ENCODE measurements around the gene NAV2.
A peak's percentile ranks its signal among the peaks of the same experiment; 100 is the strongest.
"Not testable (repeated sequence)": the region's sequence is repeated elsewhere in the genome, so short reads cannot be mapped to it uniquely, and the experiment has no call there.

NAV2 gene

DNA sequence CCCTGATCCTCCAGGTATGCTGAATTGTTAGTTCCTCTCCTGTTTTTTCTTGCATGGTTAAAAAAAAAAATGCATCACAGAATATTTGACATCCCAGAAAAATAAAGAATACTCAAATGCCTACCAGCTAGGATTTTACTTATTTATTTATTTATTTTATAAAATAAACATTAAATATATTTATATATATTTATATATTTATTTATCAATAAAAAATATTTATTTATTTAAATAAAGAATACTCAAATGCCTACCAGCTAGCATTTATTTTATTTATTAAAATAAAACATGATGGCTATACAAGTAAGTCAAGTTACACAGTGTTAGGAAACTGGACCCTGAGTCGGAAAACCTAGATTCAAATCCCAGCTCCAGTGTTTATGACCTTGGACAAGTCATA, 164.1 kb downstream of the NAV2 start:
- DNase-seq (ENCODE audit: insufficient read length, low spot score), result no peak
- no peak for FAIRE-seq

DNA sequence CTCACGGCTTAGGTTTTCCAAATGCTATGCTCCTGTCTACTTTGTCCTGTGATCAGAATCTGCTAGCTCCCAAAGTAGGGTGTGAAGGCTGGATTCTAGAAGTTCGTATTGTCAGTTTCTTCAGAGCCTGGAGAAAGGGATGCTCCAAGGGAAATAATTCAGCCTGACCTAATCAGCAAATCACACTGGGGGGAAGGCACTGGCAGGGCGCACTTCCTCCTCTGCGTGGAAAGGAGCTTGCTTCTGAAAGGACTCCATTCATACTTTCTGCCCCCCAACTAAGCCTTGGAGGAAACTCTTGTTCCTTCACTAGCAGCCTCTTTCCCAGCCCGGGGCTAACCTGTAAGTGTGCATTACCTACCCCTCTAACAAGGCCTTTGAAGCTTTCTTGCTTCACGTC, 165.9 kb downstream of the NAV2 start:
- no peak for FAIRE-seq
- no peak for DNase-seq (ENCODE audit: insufficient read length, low spot score)

DNA sequence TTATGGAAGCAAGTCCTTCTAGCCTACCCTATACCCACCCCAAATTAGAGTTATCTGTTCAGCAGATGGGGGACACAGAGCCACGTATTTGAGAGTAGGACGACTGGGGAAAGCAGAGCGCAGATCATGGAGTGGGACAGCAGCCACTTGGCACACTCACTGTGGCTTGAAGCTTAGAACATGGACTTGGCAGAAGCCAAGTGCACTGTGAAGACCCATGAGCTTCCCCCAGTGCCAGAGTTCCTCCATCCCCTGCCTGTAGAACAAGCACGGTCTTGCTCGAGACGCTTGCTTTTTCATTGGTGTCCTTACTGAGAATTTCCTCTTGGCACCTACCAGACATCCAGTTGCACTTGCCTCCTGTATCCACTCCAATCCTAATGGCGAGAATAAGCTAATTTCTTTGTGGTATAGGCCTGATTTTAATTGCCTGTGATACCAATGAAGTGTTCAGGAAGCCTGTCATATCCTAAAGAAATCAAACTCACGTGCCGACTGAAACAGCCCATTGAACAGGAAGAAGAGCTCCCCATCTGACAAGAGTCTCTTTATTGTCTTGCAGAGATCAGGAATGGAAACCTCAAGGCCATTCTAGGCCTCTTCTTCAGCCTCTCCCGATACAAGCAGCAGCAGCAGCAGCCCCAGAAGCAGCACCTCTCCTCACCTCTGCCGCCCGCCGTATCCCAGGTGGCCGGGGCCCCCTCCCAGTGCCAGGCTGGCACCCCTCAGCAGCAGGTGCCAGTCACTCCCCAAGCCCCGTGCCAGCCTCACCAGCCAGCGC, 166.9 kb downstream of the NAV2 start:
- no peak for FAIRE-seq

DNA sequence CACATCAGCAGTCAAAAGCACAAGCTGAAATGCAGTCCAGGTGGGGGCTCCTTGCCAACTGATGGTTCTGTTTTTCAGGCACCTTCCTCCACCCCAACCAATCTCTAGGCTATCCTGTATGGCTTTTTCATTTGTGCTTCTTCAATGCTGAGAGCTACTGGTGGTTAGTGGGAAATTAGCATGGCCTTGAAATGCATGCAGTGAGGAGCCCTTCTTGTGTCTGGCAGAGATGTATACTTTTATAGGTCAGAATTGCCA, 167.4 kb downstream of the NAV2 start:
- no peak for DNase-seq (ENCODE audit: insufficient read length, low spot score)

More for the DNA sequence above, 166.9 kb downstream of the NAV2 start:
- DNase-seq (ENCODE audit: insufficient read length, low spot score), result no peak

DNA sequence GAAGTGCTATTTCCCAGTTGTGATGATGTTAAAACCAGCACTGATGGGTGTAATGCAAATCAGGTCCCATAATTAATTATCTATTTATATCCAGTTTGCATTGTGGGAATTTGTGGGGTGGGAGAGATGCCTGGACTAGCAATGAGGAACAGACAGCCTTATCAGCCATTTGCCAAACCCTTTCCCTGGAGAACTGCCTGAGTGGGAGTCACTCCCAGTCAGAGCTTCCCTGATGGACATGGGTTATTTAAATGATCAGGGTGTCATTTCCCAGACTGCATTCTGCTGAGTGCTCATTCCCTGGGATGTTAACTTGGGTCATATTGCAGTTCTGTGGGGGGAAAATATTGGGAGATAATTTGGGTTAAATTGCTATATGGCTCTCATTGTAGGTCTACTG, 168.5 kb downstream of the NAV2 start:
- FAIRE-seq (no peak), DNase-seq (ENCODE audit: insufficient read length, low spot score) (no peak)

More for the DNA sequence above, 167.4 kb downstream of the NAV2 start:
- FAIRE-seq, result no peak

DNA sequence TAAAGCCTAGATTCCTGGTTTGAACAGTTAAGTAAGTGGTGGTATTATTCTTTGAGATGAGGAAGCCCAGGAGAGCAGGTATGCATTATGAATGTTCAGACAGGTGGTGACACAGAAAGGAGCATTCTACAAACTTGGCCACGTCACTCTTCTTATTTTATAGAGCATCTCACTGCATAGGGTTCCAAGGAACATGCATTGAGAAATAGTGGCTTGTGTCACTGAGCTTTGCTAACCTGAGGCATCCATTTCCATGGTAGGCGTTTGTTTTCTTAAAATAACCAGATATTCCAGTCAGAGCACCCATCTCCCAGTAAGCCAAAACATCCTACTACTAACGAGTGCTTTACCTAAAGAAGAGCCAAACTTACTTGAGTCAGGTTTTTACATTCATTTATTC, 169.7 kb downstream of the NAV2 start:
- DNase-seq (ENCODE audit: insufficient read length, low spot score) (no peak), FAIRE-seq (no peak)

DNA sequence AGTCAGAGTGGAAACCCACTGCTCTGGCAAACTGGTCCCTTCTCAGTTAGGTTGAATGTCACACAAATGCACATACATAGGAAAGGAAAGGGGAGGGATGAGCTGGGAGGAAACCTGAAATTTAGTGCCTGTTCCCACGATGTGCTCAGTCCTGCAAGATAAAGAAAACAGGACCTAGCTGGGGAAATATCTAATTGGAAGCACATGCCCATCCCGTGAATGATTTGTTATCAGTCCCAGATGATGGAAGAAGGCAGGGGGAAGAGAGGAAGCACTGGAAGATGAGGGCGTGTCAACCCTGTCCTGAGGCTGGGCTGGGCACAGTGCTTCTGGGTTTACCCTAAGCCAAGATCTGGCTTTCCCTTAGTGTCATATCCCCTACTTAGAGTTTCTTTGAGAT, 173.9 kb downstream of the NAV2 start:
- DNase-seq (ENCODE audit: insufficient read length, low spot score) (no peak), FAIRE-seq (no peak)

DNA sequence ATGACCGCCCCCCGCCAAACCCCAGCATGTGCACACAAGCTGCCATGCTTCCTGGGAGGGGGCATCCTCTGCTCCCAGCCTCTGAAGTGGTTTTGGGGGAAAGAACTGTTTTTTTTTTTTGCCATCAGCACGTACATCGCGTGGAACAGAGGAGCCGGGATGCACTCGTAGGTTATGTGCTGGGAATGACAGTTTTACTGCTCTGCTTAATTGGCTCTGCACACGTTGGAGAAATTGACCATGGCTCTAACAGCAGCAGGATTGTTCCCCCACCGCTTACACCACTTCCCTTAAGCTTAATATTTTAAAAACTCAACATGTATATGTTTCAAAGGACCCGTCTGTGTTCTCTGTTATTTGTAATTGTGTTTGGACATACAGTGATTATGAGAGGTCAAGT, 175.2 kb downstream of the NAV2 start:
- DNase-seq (ENCODE audit: insufficient read length, low spot score), result no peak
- no peak for FAIRE-seq

DNA sequence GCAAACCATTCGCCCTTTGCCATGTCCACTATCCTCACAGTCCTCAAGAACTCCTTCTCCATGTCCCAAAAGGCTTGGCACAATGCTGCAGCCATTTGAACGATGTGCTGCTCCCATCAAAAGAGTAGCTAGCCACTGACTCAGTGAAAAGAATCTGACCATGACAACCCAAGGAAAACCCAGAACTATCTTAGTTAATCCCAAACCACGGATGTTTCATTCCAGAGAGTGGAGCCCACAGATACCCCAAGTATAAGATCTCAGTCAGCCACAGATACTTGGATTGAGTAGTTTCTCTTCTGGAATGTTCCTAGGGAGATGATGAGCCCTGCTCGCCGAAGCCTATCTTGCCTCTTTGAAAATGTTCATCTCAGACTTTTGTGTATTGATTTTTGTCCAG, 176.9 kb downstream of the NAV2 start:
- no peak for DNase-seq (ENCODE audit: insufficient read length, low spot score)
- no peak for FAIRE-seq

DNA sequence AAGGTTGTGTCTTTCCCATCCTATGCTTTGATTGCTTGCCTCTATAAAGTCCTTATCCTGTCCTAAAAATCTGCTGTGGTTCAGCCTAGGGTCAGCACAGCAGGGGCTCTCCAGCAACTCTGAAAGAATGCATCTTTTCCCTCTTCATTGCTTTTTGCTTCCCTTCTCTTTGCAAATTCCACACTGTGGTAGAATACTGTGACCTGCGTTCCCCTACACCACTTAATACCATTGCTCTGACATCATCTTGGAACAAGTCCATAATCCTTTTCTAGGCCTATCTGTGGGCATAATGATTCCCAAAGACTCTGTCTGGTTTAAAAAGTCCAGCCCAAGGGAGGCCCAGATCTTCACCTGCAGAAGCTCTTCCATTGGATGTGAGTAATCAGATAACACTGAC, 177.7 kb downstream of the NAV2 start:
- FAIRE-seq, result no peak
- no peak for DNase-seq (ENCODE audit: insufficient read length, low spot score)

DNA sequence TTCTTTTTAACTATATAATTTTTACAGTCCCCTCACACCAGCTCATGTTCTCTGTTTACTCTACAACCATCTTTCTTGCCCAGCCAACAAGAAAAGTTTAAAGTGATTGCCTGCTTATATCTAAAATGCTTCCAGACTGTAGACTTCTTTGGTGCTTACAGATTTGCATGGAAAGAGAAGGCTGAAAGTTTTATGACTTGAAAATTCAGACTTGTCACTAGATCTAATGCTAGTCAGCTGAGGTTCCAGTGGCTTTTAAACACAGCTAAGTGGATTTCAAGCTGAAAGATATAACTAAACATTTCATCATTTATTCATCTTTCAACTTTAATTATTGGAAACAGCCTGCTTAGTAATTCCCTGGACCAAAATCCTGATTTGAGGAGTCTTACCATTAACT, 178.4 kb downstream of the NAV2 start:
- no peak for DNase-seq (ENCODE audit: insufficient read length, low spot score)
- FAIRE-seq, result no peak

DNA sequence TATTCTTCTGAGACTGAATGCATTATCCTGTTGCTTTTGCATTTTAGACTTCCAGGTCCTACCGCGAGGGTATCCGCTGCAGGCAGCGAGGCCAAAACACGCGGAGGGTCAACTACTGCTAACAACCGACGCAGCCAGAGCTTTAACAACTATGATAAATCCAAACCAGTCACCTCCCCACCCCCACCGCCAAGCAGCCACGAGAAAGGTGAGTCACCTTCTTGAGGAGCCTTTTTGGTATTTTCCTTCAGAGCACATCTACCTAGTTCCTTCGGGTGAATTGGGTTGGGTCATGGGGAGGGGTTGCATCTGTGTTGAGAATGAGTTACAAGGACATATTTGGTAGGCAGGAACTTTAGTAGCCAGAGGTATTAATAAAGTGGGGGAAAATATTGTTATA, 179.8 kb downstream of the NAV2 start:
- FAIRE-seq, result no peak
- no peak for DNase-seq (ENCODE audit: insufficient read length, low spot score)

DNA sequence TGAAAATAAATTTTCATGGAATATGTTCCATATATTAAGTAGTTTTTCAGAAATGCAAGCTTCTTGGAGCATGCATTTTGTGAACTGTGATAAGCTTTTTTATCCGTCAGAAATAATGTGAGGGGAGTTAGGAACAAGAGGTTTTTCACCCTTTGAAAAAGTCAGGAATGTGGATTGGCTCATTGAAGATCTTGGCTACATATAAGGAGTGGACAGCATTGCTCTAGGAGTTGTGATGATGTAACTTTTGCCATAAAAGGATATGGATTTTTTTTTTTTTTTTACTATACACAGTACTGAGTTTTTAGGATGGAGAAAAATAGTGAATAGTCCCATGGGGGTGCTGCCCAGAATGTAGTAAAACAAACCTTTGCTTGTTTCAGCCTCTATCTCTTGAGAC, 180.2 kb downstream of the NAV2 start:
- DNase-seq (ENCODE audit: insufficient read length, low spot score) (no peak), FAIRE-seq (no peak)

DNA sequence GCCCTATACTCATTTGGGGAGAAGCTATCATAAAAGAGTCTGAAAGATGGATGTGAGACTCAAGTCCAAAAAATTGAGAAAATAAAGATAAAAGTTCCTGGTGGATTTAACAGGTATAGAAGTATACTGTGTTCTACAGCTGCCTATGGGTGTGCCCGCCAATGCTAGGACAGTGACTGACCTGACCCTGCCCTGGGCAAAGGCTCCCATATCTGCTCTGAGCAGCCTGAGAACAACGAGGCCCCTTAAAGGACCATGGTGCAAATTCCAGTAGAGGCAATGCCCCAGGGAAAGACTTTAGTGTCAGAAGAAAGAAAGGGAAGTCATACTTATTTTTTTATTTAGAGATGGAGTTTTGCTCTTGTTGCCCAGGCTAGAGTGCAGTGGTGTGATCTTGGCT, 181.8 kb downstream of the NAV2 start:
- FAIRE-seq (no peak), DNase-seq (ENCODE audit: insufficient read length, low spot score) (no peak)

DNA sequence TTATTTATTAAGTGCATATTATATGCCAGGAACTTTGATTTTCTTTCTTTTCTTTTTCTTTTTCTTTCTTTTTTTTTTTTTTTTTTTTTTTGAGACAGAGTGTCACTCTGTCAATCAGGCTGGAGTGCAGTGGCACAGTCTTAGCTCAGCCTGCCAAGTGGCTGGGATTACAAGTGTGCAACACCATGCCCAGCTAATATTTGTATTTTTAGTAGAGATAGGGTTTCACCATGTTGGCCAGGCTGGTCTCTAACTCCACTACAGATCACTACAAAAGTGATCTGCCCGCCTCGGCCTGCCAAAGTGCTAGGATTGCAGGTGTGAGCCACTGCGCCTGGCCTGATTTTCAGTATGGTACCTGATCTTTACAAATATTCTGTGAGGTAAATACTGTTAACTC, 182.4 kb downstream of the NAV2 start:
- not testable (repeated sequence) for DNase-seq (ENCODE audit: insufficient read length, low spot score); FAIRE-seq

DNA sequence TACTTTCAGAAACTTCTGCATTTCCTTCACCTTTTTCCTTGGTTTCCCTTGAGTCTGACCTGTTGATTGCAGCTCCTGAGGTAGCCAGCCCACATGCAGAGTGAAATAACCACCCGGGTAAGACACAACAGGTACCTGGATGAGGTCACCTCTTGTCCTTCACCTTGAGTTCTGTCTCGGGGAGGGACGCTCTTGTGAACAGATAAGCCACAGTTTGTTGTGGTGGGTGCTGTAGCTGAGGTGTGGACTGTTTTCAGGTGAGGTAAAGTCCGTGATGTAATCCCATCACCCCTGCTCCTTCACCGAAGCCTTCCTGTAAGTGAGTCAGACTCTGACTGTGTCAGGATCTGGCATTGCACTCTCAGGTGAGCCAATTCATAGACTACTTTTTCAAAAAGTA, 183.1 kb downstream of the NAV2 start:
- FAIRE-seq, result no peak
- no peak for DNase-seq (ENCODE audit: insufficient read length, low spot score)

DNA sequence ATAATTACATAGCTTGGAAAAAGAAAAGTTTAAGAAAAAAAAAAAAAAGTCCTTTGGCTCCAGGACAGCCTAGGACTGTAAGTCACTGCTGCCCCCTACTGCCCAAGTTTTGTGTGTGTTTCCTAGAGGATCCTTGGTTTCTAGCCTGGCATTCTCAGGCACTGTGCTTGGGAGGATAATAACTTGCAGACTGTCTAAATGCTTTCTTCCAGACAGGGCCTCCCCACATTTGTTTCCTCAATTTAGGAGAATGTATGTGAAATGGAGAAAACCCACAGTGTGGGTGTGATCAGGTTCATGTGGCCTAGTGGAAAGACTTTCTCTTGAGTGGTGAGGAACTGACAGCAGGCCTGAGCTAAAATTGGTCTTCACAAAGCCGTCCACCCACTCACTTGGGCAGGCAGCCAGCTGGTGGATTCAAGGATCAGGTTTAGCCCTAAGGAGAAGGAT, 191.0 kb downstream of the NAV2 start:
- DNase-seq (ENCODE audit: insufficient read length, low spot score), result peak; percentile 13
- peak; percentile 45 for FAIRE-seq

DNA sequence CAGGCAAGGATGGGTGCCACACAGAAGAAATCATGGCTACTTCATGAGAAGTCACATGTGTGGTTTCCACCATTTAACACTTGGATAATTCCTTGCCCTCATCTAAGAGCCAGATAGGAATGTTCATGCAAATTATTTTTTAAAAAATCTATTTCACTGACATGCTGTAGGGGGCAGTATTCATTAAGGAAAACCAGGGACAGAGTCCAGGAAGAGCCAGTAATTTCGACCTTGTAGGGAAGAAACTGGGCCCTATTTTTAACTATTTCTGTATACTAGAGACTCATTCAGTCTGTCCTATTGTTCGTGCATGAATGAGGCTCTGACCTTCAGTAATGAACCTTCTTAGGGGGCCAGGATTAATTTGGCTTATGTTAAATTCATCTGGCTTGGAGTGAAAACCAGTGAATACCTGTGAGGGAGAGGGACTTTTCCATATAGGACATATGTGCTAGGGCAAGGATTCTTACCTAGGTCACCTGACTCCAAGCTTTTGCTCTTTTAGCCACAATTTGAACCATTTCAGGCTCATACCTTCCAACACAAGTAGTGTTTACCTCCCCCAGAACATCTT, 192.7 kb downstream of the NAV2 start:
- DNase-seq (ENCODE audit: insufficient read length, low spot score), result no peak
- no peak for FAIRE-seq

DNA sequence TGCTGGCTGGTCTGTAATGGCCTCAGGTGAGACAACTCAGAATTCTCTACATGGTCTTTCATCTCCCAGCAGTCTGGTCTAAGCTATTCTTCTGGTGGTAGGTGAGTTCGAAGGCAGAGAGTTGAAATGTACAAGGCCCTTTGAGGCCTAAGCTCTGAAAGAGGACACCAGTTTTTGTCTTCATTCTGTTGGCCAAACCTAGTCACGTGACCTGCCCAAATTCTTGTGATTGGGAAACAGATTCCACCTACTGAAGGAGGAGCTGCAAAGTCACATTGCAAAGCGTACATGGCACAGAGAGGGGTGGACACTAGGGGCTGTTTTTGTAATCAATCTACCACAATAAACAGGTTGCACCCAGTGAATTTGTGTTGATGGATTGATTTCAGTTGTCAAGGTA, 193.5 kb downstream of the NAV2 start:
- no peak for DNase-seq (ENCODE audit: insufficient read length, low spot score)

DNA sequence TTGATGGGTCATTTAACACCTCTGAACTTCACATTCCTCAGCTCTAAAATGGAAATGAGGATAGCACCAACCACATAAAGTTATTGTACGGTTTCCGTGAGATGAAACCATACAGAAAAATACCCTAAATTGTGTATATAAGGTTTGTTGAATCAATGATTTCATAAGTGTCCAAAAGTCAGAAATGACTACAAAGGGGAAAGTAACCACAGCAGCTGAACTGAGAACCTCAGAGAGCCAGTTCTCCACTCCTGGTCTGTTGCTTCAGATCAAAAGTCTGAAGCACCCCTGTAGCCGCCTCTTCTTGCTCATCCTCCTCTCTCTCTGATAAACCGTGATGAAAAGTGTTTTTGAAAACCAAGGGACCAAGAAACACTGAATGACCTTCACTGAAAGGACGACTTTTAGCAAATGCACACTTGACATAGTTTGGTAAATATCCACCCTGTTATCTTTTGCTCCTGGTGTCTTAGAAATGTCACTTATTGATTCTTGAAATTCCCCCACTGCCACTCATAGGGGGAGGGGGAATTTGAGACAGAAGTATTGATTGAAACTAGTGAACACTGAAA, 194.5 kb downstream of the NAV2 start:
- FAIRE-seq (no peak), DNase-seq (ENCODE audit: insufficient read length, low spot score) (no peak)

More for the DNA sequence above, 193.5 kb downstream of the NAV2 start:
- FAIRE-seq, result no peak

DNA sequence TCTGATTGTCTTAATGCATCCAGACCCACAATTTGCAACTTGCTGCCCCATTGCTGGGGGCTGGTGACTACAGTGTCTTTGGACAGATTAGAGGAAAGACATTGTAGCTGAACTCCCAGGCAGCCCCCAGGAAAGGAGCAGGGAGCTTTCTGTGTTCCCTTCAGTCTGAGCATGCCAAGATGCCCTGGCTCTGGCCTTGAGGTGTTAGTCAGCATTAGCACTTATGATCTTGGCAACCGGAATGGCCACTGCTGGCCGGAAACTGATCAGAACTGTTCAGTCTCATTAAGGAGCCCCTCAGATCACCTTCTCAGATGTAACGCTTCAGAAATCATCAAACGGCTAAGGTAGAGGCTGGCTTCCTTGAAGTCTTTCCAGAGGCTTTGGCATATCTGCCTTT, 195.2 kb downstream of the NAV2 start:
- DNase-seq (ENCODE audit: insufficient read length, low spot score), result no peak
- no peak for FAIRE-seq

DNA sequence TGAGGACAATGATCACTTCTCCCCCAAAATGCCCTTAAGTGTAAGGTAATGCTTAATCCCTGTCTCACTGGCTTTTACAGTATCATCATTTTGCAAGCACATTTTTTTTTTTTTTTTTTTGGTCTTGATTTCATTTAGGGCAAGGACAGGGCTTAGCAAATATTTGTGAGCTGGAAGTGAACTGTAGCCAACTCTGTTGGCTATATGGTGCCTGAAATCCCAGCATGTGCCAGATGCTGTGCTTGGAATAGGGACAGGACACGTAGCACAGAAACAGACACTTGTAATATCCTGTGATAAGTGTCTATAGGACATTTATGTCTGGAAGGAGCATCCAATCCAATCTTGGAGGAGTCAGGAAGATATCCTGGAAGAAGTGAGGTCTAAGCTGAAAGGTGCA, 198.3 kb downstream of the NAV2 start:
- DNase-seq (ENCODE audit: insufficient read length, low spot score), result no peak
- FAIRE-seq, result no peak

Measured in GM19239 (cell line).